KOPT-K1 (cell line): ENCODE results near the gene DGKH.
"Not testable (repeated sequence)": the region's sequence is repeated elsewhere in the genome, so short reads cannot be mapped to it uniquely, and the experiment has no call there.

Experiments used
- H3K27ac ChIP-seq: fragments of 200-600 bp; sonication (generic); 2 replicates; pipeline ENCODE4 v1.5.1; 2016; ENCODE audit warnings: antibody characterized with exemption, mild to moderate bottlenecking, low read depth, low read length; ENCODE audit not compliant: poor library complexity, severe bottlenecking
- H3K36me3 ChIP-seq: fragments of 200-600 bp; sonication (generic); 2 replicates; pipeline ENCODE4 v1.5.1; 2017; ENCODE audit warnings: antibody characterized with exemption, mild to moderate bottlenecking, low read length, moderate library complexity; ENCODE audit not compliant: insufficient read depth
- H3K9me3 ChIP-seq: fragments of 200-600 bp; sonication (generic); 2 replicates; pipeline ENCODE4 v1.5.1; 2017; ENCODE audit warnings: antibody characterized with exemption, low read length, mild to moderate bottlenecking; ENCODE audit not compliant: insufficient read depth, poor library complexity, severe bottlenecking

The DGKH gene

GRCh38 chr13:42137856-42138537 is 89.5 kb downstream of the DGKH start:
- no peaks in the 10 kb centered on the region for H3K9me3 ChIP-seq
- no peak overlapping the region for H3K27ac ChIP-seq
- no peaks in the 10 kb centered on the region for H3K36me3 ChIP-seq

- H3K9me3 ChIP-seq: no peaks in the 10 kb centered on the region
- no peak overlapping the region for H3K27ac ChIP-seq
- H3K36me3 ChIP-seq: no peaks in the 10 kb centered on the region
Measured at GRCh38 chr13:42140494-42140893, 92.0 kb downstream of the DGKH start.

GRCh38 chr13:42141052-42141451 is 92.6 kb downstream of the DGKH start:
- not testable (repeated sequence) for H3K36me3 ChIP-seq, H3K9me3 ChIP-seq, H3K27ac ChIP-seq

- no peaks in the 10 kb centered on the region for H3K36me3 ChIP-seq
- H3K27ac ChIP-seq: no peak overlapping the region
- H3K9me3 ChIP-seq: no peaks in the 10 kb centered on the region
Measured at GRCh38 chr13:42146359-42146758, 97.9 kb downstream of the DGKH start.

GRCh38 chr13:42148538-42148937 is 100.1 kb downstream of the DGKH start:
- Histone ChIP-seq H3K36me3 (no peaks in the 10 kb centered on the region), H3K27ac (no peak overlapping the region), H3K9me3 (no peaks in the 10 kb centered on the region)

GRCh38 chr13:42149136-42149535 is 100.7 kb downstream of the DGKH start:
- Histone ChIP-seq H3K36me3 (no peaks in the 10 kb centered on the region), H3K9me3 (no peaks in the 10 kb centered on the region), H3K27ac (no peak overlapping the region)

- H3K36me3 ChIP-seq: no peaks in the 10 kb centered on the region
- no peak overlapping the region for H3K27ac ChIP-seq
- no peaks in the 10 kb centered on the region for H3K9me3 ChIP-seq
Measured at GRCh38 chr13:42151781-42152180, 103.3 kb downstream of the DGKH start.

- H3K27ac ChIP-seq: no peak overlapping the region
- H3K36me3 ChIP-seq: no peaks in the 10 kb centered on the region
- H3K9me3 ChIP-seq: no peaks in the 10 kb centered on the region
Measured at GRCh38 chr13:42152495-42152894, 104.0 kb downstream of the DGKH start.

GRCh38 chr13:42153199-42154113 is 105.0 kb downstream of the DGKH start:
- Histone ChIP-seq H3K36me3 (no peaks in the 10 kb centered on the region), H3K9me3 (no peaks in the 10 kb centered on the region), H3K27ac (no peak overlapping the region)

- peaks cover 9% of the 10 kb centered on the region; the same call in 1 of the 2 replicates for H3K36me3 ChIP-seq
- no peaks in the 10 kb centered on the region for H3K9me3 ChIP-seq
- H3K27ac ChIP-seq: no peak overlapping the region
Measured at GRCh38 chr13:42155251-42155650, 106.8 kb downstream of the DGKH start.

- H3K36me3 ChIP-seq, H3K27ac ChIP-seq, H3K9me3 ChIP-seq: not testable (repeated sequence)
Measured at GRCh38 chr13:42163338-42163737, 114.9 kb downstream of the DGKH start.

GRCh38 chr13:42163910-42164309 is 115.5 kb downstream of the DGKH start:
- not testable (repeated sequence) for H3K27ac ChIP-seq, H3K9me3 ChIP-seq
- H3K36me3 ChIP-seq: peaks cover 14% of the 10 kb centered on the region

- Histone ChIP-seq H3K9me3 (no peaks in the 10 kb centered on the region), H3K36me3 (peaks cover 9% of the 10 kb centered on the region), H3K27ac (no peak overlapping the region)
Measured at GRCh38 chr13:42164557-42165125, 116.2 kb downstream of the DGKH start.

- no peak overlapping the region for H3K27ac ChIP-seq
- H3K9me3 ChIP-seq: no peaks in the 10 kb centered on the region
- peaks cover 4% of the 10 kb centered on the region for H3K36me3 ChIP-seq
Measured at GRCh38 chr13:42168496-42168895, 120.0 kb downstream of the DGKH start.

GRCh38 chr13:42170029-42170428 is 121.6 kb downstream of the DGKH start:
- H3K27ac ChIP-seq: no peak overlapping the region
- no peaks in the 10 kb centered on the region for H3K9me3 ChIP-seq
- H3K36me3 ChIP-seq: peaks cover 4% of the 10 kb centered on the region
